GM15510 (cell line): ENCODE data around the gene DNAJC3.

Experiments
- POLR2A ChIP-seq: IDR thresholded peaks from 3 replicates; pipeline ENCODE4 v1.6.1; 2011; ENCODE audit warnings: borderline replicate concordance; ENCODE audit not compliant: insufficient read length; ENCODE audit errors: extremely low read depth

Gene DNAJC3

DNA sequence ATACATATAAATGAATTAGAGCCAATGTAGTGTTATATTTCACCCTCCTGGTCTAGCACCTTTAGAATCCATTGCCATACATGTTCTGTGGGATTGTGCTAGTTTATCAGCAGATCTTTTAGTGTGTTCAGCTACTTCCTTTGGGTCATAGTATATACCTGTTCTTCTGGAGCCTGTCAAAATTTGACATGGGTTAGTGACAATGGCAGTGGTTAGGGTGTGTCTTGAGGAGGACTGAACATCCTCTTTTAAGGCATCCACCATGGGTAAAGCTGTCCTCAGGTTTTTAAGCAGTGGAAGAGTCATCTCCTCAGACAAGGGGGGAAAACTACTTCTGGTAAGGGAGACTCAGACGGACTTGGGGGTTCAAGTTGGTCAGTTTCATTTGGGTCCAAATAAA lies 29.4 kb downstream of the DNAJC3 start:
- TF ChIP-seq POLR2A, result no peak

- TF ChIP-seq POLR2A, result no peak
Measured at GRCh38 chr13:95707035-95707434, 30.1 kb downstream of the DNAJC3 start.

DNA sequence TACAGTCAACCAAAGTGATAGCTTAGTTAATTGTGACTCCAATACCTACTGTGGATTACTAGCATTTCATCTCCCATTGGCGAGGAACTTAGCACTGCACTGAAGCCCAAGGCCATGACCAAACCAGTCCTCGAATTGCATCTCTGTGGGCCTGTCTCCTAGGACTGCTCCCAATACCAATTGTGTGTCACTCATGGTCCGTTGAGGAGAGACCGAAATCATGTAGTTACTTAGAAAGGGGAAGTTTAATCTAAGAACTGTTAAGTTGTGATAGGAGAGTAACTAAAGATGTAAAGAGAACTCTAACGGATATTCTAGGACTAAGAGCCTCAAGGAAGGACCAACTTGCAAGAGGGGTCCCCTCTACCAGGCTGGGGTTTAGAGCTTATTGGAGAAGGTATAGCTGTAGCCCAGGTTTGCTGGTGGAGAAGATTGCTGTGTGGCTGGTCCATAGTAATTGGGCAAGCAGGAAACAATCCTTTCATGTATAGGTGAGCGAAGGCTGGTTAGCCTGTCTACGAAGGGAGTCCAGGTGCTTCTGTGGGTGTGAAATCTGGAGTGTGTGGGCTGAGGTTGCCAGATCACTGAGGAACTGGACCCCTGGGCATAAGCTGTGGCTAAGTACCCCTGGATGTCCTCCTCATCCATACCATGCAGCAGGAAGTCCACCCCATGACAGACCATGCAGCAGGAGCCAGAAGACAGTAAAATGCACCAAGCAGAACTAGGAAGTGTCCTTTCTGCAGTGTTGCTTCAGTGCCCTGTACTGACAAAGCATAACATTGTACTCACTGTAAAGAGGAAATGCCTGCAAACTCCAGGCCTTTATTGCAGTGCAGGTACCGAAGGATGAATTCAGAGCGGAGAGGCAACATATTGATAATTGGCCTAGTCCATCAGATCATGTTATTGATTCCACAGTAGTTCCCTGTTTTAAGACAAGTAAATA lies 30.8 kb downstream of the DNAJC3 start:
- TF ChIP-seq POLR2A, result no peak

GRCh38 chr13:95708391-95708774 lies 31.4 kb downstream of the DNAJC3 start:
- no peak for TF ChIP-seq POLR2A

GRCh38 chr13:95708811-95709500 lies 32.0 kb downstream of the DNAJC3 start:
- TF ChIP-seq POLR2A, result no peak

- no peak for TF ChIP-seq POLR2A
Measured at GRCh38 chr13:95710313-95710712, 33.4 kb downstream of the DNAJC3 start.

DNA sequence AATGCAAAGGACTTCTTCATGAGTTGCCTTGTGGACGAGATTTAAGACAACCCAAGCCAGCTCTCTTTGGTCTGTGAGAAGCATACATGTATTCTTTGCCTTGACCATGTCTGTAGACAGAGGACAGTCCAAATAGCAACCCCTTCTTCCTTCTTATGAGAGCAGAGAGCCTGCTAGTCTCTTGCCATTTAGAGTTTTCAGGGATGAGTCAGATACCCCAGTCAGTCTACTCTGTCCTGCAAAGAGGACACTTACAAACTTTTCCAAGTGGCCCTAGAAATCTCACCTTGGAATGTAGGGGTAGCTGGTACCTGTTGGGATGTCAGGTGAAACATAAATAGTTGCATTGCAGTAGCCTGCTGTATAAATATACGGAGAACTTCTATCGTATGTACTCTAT lies 36.7 kb downstream of the DNAJC3 start:
- TF ChIP-seq POLR2A, result no peak

DNA sequence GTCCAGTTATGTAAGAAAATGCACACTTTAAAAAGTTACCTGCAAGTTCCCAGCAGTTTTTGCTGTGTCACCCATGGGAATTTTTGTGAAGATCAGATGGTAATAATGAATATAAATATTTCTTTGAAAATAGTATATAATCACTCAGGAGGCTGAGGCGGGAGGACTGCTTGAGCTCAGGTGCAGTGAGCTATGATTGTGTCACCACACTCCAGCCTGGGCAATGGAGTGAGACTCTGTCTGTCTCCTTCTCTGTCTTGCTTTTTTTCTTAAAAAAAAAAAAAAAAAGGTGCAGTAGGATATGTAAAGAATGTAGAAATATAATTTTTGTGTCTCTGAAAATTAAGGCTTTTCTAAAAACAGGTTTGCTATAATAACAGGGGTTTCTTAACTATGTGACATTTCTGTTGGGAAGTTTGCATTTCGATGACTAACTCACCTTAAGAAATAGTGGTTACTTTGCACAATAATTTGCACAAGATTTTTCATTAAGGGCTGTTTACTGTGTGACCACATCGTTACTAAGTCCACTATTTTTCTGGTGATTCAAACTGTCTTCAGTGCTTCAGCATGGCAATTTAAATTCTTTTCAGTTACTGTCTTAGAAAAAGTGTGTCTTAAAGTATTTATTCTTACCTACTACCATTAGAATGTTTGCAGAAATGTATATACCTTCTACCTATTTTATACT lies 37.3 kb downstream of the DNAJC3 start:
- TF ChIP-seq POLR2A, result no peak

DNA sequence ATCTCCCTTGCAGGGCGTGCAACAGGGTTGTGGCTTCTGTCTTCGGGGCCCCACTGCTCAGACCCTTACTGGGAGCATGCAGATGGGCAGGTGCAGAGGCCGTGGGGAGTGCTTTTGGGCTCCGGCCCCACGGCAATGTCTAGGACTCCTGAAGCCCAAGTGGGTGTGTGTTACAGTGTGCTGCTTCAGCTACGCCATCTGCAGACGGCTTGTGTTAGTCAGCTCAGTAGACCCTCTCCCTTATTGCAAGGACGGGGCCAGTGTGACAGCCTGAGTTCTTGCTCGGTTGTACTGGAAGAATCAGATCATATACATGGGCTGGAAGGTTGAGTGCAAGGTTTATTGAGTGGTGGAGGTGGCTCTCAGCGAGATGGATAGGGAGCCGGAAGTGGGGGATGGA lies 39.3 kb downstream of the DNAJC3 start:
- no peak for TF ChIP-seq POLR2A

- TF ChIP-seq POLR2A, result no peak
Measured at GRCh38 chr13:95722241-95722640, 45.3 kb downstream of the DNAJC3 start.

- no peak for TF ChIP-seq POLR2A
Measured at GRCh38 chr13:95723438-95723837, 46.5 kb downstream of the DNAJC3 start.

DNA sequence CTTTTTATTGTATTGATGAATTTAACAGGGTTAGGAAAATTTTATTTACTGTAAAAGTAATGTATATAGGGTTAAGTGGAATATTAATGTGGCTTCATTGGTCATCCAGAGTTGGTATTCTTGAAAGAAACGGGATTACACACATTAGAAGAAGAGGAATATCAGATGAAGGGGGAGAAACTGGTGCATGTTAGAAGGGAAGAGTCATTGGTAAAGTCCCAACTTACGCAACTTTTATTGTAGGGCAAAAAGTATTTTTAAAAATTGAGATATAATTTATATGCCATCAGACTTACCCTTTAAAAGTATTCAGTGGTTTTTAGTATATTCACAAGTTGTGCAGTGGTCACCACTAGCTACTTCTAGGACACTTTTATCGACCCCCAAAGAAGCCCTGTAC lies 47.3 kb downstream of the DNAJC3 start:
- TF ChIP-seq POLR2A, result no peak

DNA sequence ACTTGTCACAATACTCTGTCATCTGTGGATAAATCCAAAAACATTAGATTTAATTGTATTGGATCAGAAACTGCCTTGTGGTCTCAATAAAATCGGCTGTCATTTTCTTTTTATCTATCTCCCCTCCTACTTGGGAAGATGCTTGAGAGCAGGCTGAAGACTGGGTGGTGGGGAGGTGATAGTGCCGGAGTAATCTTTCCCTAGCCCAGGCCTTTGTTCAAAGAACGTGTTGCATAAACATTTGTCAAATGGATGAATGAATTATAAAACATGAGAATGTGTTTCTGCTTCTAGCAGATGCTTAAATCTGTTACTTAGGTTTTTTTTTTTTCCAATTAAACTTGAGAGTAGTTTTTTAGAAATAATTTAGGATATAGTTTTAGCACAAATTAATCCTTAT lies 49.9 kb downstream of the DNAJC3 start:
- no peak for TF ChIP-seq POLR2A

DNA sequence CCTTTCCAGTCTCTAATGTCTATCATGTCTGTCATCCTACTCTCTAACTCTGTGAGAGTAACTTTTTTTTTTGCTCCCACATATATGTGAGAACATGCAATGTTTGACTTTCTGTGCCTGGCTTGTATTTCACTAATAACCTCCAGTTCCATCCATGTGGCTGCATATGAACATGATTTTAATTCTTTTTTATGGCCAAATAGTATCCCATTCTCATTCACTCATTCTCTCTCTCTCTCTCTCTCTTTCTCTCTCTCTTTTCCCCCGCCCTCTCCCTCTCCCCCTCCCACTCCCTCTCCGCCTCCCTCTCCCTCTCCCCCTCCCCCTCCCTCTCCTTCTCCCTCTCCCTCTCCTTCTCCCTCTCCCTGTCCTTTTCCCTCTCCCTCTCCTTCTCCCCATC lies 52.0 kb downstream of the DNAJC3 start:
- TF ChIP-seq POLR2A, result no peak

GRCh38 chr13:95734124-95734523 lies 57.2 kb downstream of the DNAJC3 start:
- TF ChIP-seq POLR2A, result no peak
